ENCODE data around the gene WDFY4.

The WDFY4 gene

DNA sequence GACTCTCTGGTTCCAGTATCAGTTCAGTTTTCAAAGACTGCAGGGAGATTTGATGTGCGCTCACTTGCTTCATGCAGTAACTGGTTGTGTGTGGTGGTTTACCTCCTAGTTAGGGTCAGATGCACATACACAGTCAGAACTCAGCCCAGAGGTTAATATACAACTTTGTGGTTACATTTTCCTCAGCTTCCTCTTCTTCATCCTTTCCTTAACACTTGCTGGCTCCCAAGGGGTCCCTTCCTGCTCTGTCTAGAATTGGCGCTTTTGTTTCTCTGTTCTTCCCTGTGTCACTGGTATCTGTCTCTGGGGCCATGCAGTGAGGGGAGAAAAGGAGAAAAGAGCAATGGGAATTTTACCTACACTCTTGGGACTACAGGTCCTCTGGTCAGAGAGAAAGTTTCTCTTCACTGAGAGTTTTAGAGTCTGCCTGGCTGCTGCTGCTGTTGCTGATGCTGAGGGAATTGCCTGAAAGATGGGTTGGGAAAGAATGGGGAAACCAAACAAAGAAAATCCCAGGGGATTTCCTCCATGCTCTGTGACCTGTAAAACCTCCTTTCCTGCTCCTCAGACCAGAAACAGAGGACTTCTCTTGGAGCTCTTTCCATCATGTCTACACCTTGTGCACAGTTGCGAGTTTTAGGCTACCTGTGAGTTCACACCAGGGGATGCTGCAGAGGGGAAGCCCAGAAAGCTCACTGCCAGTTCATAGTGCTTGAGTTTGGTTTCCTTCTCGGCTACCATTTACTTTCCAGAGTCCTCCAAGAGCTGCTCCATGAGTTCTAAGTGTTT is 74.6 kb downstream of the WDFY4 start:
- TF ChIP-seq, protein P1, sequence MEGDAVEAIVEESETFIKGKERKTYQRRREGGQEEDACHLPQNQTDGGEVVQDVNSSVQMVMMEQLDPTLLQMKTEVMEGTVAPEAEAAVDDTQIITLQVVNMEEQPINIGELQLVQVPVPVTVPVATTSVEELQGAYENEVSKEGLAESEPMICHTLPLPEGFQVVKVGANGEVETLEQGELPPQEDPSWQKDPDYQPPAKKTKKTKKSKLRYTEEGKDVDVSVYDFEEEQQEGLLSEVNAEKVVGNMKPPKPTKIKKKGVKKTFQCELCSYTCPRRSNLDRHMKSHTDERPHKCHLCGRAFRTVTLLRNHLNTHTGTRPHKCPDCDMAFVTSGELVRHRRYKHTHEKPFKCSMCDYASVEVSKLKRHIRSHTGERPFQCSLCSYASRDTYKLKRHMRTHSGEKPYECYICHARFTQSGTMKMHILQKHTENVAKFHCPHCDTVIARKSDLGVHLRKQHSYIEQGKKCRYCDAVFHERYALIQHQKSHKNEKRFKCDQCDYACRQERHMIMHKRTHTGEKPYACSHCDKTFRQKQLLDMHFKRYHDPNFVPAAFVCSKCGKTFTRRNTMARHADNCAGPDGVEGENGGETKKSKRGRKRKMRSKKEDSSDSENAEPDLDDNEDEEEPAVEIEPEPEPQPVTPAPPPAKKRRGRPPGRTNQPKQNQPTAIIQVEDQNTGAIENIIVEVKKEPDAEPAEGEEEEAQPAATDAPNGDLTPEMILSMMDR (conservative IDR thresholded peaks at IDR 0.05): no peak
- no peak for TF ChIP-seq ZFX (IDR thresholded peaks at IDR 0.05)

DNA sequence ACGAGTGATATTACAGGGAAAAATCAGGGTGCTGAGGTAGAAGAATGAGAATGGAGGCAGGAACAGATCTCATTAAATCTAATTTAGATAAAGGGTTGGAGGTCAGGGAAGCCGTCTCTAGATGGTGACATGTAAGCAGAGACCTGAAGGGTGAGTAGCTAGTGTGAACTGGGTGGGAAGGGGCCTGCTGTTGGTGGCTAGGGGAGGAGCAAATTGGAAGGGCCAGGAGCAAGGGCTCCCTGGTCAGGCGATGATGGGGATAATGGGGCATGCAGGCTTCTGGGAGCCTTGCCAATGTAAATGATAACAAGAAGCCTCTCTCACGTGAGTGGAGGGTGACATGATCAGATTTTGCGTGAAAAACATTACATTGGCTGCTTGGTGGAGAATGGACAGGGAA is 76.3 kb downstream of the WDFY4 start:
- no peak overlapping the region for H3K27ac ChIP-seq

More for the DNA sequence above, 74.6 kb downstream of the WDFY4 start:
- H3K27ac ChIP-seq: no peak overlapping the region

DNA sequence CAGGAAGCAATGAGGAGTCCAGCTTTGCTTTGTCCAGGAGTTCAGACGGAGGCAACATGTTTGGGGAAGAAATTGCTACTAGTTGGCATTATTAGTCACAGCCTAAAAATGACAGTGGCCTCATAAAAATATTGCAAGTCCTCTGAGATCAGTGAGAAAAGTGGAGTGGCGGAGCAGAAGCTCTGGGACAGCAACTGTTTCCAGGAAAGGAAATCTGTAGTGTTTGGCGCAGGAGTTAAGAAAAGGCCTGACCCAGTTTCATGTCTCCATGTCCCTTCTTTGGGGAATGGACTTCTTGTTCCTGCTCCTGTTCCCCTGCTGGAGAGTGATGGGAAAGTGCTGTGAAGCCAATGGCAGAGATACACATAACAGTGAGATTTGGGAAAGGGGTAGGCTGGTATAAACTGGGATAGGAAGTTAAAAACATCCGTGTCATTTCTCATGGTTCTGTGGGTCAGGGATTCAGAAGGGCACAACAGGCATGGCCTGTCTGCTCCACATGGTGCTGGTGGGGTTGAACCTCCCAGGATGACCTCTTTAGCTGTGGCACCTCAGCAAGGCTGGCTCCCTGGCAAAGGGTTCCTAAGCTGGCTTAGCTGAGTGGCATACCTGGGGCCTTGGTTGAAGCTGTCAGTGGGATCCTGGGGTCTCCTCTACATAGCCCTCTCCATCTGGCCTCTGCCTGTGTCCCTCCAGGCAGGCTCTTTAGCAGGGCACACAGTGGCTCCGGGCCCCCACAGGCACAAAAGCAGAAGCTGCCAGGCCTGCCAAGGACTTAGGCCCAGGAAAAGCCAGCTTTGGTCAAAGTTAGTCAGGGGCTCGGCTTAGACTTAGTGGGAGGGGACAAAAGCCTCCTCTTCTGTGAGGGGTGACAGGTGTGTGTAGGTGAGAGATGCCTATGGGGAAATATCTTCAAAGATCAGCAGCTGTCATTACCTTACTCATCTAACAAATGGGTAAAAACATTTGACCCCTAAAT is 77.7 kb downstream of the WDFY4 start:
- TF ChIP-seq, protein P1 (conservative IDR thresholded peaks at IDR 0.05): no peak
- H3K27ac ChIP-seq: no peak overlapping the region; the same call in 1 of the 2 replicates

More for the DNA sequence above, 76.3 kb downstream of the WDFY4 start:
- no peak for TF ChIP-seq ZFX (IDR thresholded peaks at IDR 0.05)
- TF ChIP-seq, protein P1 (conservative IDR thresholded peaks at IDR 0.05): no peak

DNA sequence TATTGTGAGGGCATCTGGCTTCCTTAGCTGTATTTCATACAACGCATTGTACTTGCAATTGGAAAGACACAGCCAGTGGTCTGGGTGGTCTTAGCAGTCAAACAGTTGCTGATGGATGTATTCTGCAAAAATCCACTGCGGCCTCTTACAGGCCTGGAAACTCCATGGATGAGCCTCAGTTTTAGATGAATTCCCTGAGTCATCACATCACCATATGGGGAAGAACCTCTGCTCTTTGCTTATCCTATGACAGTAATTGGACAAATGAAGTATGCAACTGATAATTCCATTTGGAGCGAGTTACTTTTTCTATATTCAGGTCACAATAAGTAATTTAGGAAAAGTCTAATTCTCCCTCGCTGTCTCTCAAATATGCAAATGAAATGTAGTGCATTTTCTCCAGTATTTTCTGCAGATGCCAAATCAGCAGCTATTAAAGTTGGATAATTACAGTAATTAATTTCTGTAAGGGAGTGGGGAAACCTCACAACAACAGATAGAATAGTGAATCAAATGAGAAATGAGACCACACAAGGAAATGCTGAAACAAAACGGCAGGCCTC is 78.8 kb downstream of the WDFY4 start:
- no peak for TF ChIP-seq ZFX (IDR thresholded peaks at IDR 0.05)
- TF ChIP-seq, protein P1 (conservative IDR thresholded peaks at IDR 0.05): no peak

DNA sequence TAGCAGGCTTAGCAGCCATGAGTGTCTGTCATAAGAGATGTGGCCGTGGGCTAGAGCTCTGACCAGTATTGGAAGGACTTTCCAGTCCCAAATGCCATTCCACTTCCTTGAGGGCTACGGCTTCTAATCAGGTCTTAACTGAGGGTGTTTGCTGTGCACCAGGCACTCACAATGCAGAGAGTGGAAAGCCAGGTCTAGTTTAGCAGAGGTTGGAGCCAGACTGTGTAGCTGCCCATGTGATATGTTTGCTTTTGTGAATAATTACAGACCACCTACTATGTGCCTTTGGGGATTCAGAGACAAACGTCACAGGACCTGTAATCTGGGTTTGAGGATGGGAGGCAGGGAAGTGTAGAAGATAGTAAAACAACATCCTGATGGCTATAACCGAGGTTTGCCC is 79.8 kb downstream of the WDFY4 start:
- H3K27ac ChIP-seq: no peak overlapping the region
- no peak for TF ChIP-seq ZFX (IDR thresholded peaks at IDR 0.05)
- TF ChIP-seq, protein P1 (conservative IDR thresholded peaks at IDR 0.05): no peak

More for the DNA sequence above, 78.8 kb downstream of the WDFY4 start:
- H3K27ac ChIP-seq: no peak overlapping the region

DNA sequence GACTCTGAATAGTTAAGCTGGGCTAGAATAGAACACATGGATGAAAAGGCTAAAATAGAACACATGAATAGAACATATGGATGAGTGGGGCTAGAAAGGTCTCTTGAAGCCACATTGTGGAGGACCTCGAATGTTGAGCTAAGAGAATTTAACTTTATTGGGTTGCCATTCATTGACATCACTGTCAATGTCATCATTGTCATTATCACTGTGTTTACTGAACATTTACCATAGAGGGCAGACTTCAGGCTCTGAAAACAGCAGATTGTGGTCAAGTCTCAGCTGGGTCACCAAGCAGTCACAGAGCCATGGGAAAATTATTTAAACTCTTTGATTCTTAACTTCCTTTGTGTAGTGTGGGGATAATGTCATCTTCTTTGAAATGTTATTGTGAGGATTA is 80.4 kb downstream of the WDFY4 start:
- TF ChIP-seq, protein P1 (conservative IDR thresholded peaks at IDR 0.05): no peak
- no peak for TF ChIP-seq ZFX (IDR thresholded peaks at IDR 0.05)
- no peak overlapping the region for H3K27ac ChIP-seq

All from C4-2B (cell line).